Loucy (cell line): Measurements from ENCODE around the gene ODC1.

Experiments
- CTCF ChIP-seq: fragments of 200-600 bp; sonication (generic); conservative IDR thresholded peaks from 2 replicates; pipeline ENCODE4 v1.5.1; 2014; ENCODE audit warnings: mild to moderate bottlenecking, antibody characterized with exemption, low read length
- EZH2phosphoT487 ChIP-seq: fragments of 200-600 bp; IDR thresholded peaks from 2 replicates; pipeline ENCODE4 v1.6.1; 2018; ENCODE audit warnings: antibody characterized with exemption, mild to moderate bottlenecking, moderate library complexity, borderline replicate concordance

DNA sequence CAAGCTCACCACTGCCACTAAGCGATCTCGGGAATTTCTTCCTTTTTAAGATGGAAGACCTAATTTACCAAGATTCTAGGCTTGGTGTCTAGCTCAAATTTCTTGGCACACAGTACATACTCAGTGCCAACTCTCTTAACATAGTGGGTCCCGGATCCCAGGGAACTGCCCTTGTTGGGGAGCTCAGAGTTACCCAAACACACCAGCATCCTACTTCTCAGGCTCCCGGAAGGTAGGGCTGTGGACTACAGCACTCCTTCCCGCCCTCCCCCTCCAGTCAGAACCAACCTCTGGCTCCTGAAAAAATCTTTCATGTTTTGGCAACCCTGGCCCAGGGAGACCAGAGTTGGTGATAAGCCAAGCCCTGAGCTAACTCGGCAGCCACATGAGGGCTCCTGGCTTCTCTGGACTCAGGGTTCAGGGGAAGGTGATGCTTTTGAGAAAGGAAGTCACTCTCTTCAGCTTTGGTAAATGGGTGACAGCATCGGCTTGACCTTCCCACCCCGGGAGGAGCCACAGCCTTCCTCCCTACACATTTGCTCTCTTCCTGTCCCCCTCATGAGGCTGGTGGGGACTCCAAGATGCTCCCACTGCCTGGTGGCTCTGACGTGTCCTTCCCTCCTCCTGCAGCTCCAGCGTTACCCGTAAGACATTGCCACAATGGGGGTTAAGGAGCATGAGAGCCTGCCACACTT lies 8.8 kb downstream of the ODC1 start:
- TF ChIP-seq CTCF (no peak), EZH2phosphoT487 (no peak)
